HG02938 (cell line): ENCODE data around the gene ADGRG7.

Experiments used
- ATAC-seq: cut with Tn5 transposase; IDR thresholded peaks from one replicate; pipeline ENCODE4 v1.9.1; 2021; ENCODE audit warnings: mild to moderate bottlenecking, moderate library complexity; ENCODE audit not compliant: unreplicated experiment

The ADGRG7 gene

DNA sequence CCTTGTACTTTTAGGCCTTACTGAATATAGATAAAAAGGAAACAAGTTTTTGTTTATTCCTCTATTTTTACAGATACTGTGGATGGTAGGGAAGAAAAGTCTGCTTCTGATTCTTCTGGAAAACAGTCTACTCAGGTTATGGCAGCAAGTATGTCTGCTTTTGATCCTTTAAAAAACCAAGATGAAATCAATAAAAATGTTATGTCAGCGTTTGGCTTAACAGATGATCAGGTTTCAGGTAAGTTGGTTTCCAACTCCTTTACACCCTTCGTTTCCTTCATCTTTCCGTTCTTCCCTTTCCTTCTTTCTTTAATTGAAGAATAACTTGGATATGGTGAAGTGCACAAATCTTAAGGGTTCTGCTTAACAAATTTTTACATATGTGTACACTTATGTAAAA lies 123.0 kb downstream of the ADGRG7 start:
- ATAC-seq, result no peak

DNA sequence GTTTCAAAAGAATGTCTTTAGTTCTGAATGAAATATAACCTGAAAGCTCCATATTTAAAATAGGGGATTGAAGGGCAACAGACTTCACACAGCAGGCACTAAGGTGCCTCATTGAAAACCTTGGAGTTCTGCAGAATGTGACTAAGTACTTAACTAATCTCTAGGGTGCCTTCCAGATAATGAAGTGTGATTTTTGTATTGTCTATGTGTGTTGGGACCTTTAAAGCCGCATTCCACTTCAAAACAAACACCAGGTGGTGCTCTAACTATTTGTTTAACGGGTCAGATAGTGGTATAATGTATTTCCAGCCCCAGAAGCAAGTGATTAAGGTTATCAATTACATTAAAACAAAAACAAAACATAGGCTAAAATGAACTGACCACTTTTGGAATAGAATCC lies 127.9 kb downstream of the ADGRG7 start:
- ATAC-seq, result no peak

DNA sequence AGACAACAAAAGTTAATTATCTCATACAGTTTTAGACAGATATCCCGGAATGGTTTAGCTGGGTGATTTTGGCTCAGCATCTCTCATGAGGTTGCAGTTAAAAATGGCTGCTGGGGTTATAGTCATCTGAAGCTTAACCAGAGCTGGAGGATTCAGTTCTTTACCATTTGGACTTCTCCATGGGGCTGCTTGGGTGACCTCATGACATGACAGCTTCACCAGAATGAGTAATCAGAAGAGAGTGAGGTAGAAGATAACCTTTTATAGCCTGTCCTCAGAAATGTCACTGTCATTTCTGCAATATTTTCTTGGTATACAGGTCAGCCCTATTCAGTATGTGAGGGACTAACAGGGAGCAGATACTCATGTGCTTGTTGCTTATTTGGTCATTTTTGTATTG lies 130.8 kb downstream of the ADGRG7 start:
- no peak for ATAC-seq

DNA sequence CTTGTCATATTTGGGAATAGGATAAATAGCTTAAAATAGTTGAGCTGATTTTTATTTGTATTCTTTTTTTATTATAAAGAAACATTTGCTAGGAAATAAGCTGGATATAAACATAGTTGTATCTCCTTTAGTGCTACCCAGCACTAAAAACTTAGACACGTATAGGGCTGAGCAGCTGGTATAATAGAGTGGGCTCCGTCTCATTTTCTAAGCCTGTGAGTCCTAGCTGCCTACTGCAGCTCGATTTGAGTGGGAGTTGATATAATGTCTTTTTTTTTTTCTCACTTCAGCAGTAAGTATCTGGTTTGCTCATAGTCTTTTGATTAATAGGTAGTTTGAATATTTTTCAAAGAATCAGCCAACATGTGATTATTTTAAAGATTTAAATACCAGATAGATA lies 134.1 kb downstream of the ADGRG7 start:
- no peak for ATAC-seq

DNA sequence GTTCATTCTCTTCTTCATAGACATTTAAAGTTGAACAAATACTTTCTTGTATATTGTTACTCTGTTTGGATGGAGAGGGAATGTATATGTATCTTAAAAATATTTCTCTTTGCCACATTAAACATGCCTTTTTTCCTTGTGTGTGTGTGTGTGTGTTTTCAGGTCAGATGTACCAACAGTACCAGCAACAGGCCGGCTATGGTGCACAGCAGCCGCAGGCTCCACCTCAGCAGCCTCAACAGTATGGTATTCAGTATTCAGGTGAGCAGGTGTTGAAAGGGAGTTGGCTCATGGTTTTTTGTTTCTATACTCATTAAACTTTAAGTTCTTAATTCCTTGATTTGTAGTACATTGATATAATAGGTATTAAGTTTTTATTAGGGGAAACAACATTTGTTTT lies 135.3 kb downstream of the ADGRG7 start:
- ATAC-seq, result no peak
